HL-60 (cell line): ENCODE results near the gene HS6ST2.

Experiments
- DNase-seq, 2 experiments: peaks; one replicate each; pipeline ENCODE4 v3.0.0-alpha.2; 2010 to 2020; ENCODE audit warnings: low read depth in 1 of 2, low spot score in 1 of 2
- H3K27ac ChIP-seq: fragments of 250-450 bp; sonication (Bioruptor Pico); replicated peaks from 2 replicates; pipeline ENCODE4 v1.5.1; 2020; ENCODE audit warnings: mild to moderate bottlenecking, moderate library complexity
- H3K27me3 ChIP-seq: fragments of 250-450 bp; sonication (Bioruptor Pico); 2 replicates; pipeline ENCODE4 v1.5.1; 2021; ENCODE audit warnings: mild to moderate bottlenecking, moderate library complexity; ENCODE audit not compliant: insufficient read depth, poor library complexity, severe bottlenecking
- H3K4me3 ChIP-seq: replicated peaks from 2 replicates; pipeline ENCODE4 v1.5.1; 2011; ENCODE audit warnings: mild to moderate bottlenecking, control low read depth, low read length; ENCODE audit not compliant: insufficient read depth
- CTCF ChIP-seq: IDR thresholded peaks from one replicate; pipeline ENCODE4 v1.5.1; 2011; ENCODE audit warnings: low read length, control low read depth, inconsistent platforms; ENCODE audit not compliant: insufficient read depth
- GABPA ChIP-seq: IDR thresholded peaks from 2 replicates; pipeline ENCODE4 v1.6.1; 2012; ENCODE audit warnings: low read depth
- POLR2AphosphoS5 ChIP-seq: IDR thresholded peaks from 2 replicates; pipeline ENCODE4 v1.6.1; 2012; ENCODE audit warnings: low read depth
- REST ChIP-seq: IDR thresholded peaks from 2 replicates; pipeline ENCODE4 v1.6.1; 2012; ENCODE audit warnings: low read depth; ENCODE audit not compliant: insufficient replicate concordance
- SPI1 ChIP-seq: IDR thresholded peaks from 2 replicates; pipeline ENCODE4 v1.6.1; 2012; ENCODE audit warnings: low read depth, mild to moderate bottlenecking, borderline replicate concordance

The HS6ST2 gene

DNA sequence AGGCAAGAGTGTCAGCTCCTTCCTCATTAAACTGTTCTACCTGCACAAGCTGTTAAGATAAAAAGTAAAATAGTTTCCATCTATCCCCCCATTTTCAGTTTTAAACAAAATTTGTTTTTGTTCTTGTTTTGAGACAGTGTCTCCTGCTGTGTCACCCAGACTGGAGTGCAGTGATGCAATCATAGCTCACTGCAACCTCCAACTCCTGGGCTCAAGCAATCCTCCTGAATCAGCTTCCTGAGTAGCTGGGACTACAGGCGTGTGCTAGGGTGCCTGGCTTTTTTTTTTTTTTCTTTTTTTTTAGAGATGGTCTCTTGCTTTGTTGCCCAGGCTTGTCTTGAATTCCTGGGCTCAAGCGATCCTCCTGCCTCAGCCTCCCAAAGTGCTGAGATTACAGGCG is 105.4 kb downstream of the HS6ST2 start:
- H3K4me3 ChIP-seq: no peak overlapping the region
- no peaks in the 10 kb centered on the region for H3K27me3 ChIP-seq
- H3K27ac ChIP-seq: no peak overlapping the region
- no peak for TF ChIP-seq SPI1
- no peak for TF ChIP-seq REST
- no peak for TF ChIP-seq GABPA
- no peak for TF ChIP-seq CTCF
- no peak for TF ChIP-seq POLR2AphosphoS5
- DNase-seq: no peak

DNA sequence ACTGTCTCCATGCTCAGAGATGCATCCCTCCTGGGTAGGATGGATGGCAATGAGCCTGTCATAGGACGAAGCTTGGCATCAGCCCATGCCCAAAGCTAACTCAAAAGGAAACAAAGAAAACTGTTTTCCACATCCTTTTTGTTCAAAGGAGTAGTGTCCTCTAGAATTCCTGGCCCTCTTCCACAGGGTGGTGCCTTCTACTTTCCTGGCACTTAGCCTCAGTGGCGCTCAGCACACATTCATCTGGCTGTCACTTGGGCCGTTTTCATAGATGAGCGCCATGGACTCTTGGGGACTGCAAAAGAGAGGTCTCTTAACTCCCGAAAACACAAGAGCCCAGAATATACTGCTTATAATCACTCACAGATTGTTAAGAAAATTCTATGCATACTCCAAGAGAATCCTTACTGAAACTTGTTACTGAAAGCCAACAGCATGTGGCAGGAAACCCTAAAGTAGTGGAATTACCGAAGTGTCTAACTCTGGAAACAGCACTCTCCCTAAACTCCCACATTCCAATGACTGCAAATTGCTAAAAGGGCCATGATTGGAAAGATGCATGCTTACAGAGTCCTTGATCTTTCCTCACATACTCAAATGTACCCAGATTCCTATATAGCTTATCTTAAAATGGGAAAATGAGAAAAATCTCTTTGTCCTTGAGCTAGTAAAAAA is 110.0 kb downstream of the HS6ST2 start:
- Histone ChIP-seq H3K27ac (no peak overlapping the region), H3K27me3 (no peaks in the 10 kb centered on the region), H3K4me3 (no peak overlapping the region)
- TF ChIP-seq GABPA (no peak), CTCF (no peak), REST (no peak), SPI1 (no peak), POLR2AphosphoS5 (no peak)
- DNase-seq: no peak

- no peaks in the 10 kb centered on the region for H3K27me3 ChIP-seq
Observed at GRCh38 chrX:132843363-132843762, 115.1 kb downstream of the HS6ST2 start.

More at GRCh38 chrX:132843363-132843762, 115.1 kb downstream of the HS6ST2 start:
- H3K27ac ChIP-seq: no peak overlapping the region
- H3K4me3 ChIP-seq: no peak overlapping the region
- no peak for DNase-seq
- no peak for TF ChIP-seq REST
- TF ChIP-seq POLR2AphosphoS5: no peak
- TF ChIP-seq CTCF: no peak
- no peak for TF ChIP-seq SPI1
- no peak for TF ChIP-seq GABPA
